Testis (tissue), 2 donors: ENCODE data around the gene TOGARAM1.

ENCODE experiments used
- CTCF ChIP-seq, 3 experiments: fragments of 450-650 bp in 2 of 3; fragments of 200-600 bp in 1 of 3; sonication (generic) in 1 of 3; IDR thresholded peaks; one replicate each; pipeline ENCODE4 v1.5.1; 2016 to 2019; ENCODE audit warnings: antibody characterized with exemption in 3 of 3, mild to moderate bottlenecking in 2 of 3, moderate library complexity in 1 of 3
- POLR2A ChIP-seq: fragments of 450-650 bp; IDR thresholded peaks from one replicate; pipeline ENCODE4 v1.6.1; 2017; ENCODE audit warnings: antibody characterized with exemption, mild to moderate bottlenecking, moderate library complexity

- TF ChIP-seq CTCF (IDR thresholded peaks at IDR 0.05) (no peak), POLR2A (no peak)
These were observed 26.7 kb downstream of the TOGARAM1 start for GRCh38 chr14:44988694-44989093.
